ENCODE data around the gene ADGRG3.

- no peak for TF ChIP-seq CTCF (IDR thresholded peaks at IDR 0.05)
- TF ChIP-seq POLR2A (IDR thresholded peaks at IDR 0.05): no peak
Measured at GRCh38 chr16:57633383-57634064, 34.6 kb upstream of the ADGRG3 start.

Measured in suprapubic skin (tissue), 3 donors.